Fibroblast of villous mesenchyme (primary cell): ENCODE measurements around the gene TRAPPC5. TPM values are rescaled to one million over a fixed set of nuclear protein-coding genes. Genes with fewer than 3 reads are reported as not detected.
A peak's percentile ranks its signal among the peaks of the same experiment; 100 is the strongest.

Source experiments
- DNase-seq: peaks from one replicate; pipeline ENCODE4 v3.0.0-alpha.2; 2010; ENCODE audit warnings: low read depth
- H3K4me3 ChIP-seq: 2 replicates; pipeline ENCODE4 v1.5.1; 2011; ENCODE audit warnings: low read depth, mild to moderate bottlenecking, low read length
- total RNA-seq: library from RNA; depleted of rRNA; stranded (reverse); fragments of >200 nt; gene quantifications from 2 replicates; pipeline ENCODE4 v1.2.3, GENCODE V29; 2012
- TF ChIP-seq, protein P1 (sequence below): IDR thresholded peaks from 2 replicates; pipeline ENCODE4 v1.5.1; 2012; ENCODE audit warnings: low read depth, mild to moderate bottlenecking, low read length; ENCODE audit not compliant: insufficient read depth

The TRAPPC5 gene
- total RNA-seq, 1 donor = 29.8 TPM

DNA sequence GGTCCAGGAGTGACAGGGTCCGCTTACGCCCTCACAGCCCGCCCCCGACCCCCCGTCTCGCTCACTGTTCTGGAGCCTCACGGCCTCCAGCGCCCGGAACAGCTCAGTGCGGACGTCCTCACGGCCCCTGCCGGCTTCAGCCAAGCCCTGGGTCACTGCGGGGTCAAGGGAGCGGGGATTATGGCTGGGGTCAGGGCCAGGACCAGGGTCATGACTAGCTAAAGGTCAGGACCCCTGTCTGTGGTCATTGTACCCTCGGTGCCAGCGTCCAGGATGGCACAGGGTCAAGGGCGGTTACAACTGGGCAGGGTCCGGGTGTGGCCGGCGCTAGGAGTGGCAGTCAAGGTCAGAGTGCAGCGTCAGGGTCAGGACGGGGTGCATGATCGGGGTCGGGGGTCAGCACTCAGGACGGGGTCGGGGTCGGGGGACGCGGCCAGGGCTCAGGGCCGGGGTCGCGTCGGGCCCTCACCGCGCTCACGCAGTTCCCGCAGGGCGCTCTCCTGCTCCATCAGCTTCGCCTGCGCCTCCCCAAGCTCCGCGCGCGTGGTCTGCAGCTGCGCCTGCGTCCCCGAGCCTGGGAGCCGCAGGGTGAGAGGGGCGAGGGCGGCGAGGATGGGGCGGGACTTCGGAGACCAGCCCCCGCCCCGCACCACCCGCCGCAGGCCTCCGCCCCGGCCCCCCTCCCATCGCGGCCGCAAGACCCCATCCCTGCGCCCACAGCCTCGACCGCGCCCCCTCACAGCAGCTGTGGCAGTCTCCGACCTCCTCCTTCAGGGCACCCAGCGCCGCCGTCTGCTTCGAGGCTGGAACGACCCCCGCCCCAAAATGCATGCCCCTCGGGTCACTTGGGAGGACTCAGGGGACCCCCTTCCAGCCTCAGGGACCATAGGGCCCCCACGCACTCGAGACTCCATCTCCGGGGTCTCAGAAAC, 49.9 kb downstream of the TRAPPC5 start:
- DNase-seq = no peak
- TF ChIP-seq, protein P1, sequence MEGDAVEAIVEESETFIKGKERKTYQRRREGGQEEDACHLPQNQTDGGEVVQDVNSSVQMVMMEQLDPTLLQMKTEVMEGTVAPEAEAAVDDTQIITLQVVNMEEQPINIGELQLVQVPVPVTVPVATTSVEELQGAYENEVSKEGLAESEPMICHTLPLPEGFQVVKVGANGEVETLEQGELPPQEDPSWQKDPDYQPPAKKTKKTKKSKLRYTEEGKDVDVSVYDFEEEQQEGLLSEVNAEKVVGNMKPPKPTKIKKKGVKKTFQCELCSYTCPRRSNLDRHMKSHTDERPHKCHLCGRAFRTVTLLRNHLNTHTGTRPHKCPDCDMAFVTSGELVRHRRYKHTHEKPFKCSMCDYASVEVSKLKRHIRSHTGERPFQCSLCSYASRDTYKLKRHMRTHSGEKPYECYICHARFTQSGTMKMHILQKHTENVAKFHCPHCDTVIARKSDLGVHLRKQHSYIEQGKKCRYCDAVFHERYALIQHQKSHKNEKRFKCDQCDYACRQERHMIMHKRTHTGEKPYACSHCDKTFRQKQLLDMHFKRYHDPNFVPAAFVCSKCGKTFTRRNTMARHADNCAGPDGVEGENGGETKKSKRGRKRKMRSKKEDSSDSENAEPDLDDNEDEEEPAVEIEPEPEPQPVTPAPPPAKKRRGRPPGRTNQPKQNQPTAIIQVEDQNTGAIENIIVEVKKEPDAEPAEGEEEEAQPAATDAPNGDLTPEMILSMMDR = no peak
- no peak overlapping the region for H3K4me3 ChIP-seq

DNA sequence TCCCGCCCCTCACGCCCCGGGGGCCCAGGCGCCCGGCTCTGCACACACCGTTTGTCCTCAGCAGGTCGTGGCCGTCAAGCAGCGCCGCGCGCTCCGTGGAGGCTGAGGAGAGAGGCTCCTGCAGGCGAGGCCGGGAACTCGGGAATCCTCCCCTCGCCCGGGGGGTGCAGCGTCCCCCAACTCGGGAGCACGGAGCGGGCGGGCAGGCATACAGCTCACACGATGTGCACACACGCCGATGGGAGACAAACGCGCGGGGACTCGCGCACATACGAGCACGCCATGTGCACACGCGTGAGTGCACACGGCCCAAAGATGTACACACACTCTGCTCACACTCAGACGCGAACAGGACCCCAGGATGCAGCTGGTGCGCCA, 50.6 kb downstream of the TRAPPC5 start:
- no peak for DNase-seq
- no peak overlapping the region for H3K4me3 ChIP-seq
- TF ChIP-seq, protein P1 = no peak

DNA sequence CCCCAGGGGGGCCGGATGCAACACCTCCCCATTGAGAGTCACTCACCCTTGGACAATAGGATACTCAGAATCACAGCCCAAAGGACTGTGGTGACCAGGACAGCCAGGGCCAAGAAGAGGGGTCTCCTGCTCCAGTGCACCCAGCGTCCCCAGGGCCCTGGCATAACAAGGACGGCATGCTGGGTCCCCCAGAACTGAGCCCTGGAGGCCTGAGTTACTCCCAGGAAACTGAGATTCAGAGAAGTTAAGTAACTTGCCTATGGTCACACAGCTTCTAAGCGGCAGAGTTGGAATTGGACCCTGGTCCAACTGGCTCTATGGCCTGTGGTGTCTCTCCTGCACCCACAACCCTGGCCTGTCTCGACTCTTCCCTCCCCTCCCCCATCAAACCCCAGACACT, 51.0 kb downstream of the TRAPPC5 start:
- TF ChIP-seq, protein P1 = no peak
- no peak overlapping the region for H3K4me3 ChIP-seq
- DNase-seq = no peak

DNA sequence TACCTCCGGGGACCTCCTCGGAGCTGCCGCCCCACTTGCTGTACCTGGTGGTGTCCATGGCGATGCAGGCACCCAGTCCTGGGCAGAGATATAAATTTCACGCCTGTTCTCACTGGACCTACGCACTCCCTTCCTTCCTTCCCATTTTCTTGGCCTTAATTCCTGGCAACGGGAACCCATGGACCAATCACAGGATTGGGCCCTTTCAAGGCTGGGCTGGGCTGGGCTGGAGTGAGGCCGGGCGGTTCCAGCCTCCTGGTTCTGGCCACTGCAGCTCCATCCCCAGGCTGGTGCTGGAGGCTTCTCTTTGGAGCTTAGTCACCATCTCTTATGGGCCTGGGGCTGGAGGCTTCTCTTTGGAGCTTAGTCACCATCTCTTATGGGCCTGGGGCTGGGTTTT, 51.4 kb downstream of the TRAPPC5 start, which contains the start of gene CLEC4G:
CLEC4G (minus strand) TSS at position 66 of the 400 bp plus-strand sequence; CDS start at position 58, 8 bp downstream.
- DNase-seq = no peak
- TF ChIP-seq, protein P1 = no peak

DNA sequence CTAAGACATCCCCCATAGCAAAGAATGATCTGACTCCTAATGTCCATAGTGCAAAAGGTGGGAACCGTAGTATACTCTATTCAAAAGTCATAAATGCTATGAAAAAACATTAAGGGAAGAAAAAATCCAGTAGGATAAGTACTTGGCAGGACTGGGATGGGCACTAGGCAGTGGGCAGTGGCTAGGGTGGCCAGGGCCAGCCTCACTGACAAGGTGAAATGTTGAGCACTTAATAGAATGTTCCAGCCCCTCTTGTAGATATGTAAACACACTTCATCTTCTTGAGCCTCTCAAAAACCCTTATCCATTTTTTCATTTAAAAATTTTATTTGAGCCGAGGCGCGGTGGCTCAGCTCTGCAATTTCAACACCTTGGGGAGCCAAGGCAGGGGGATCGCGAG, 52.7 kb downstream of the TRAPPC5 start:
- TF ChIP-seq, protein P1 = no peak
- no peak overlapping the region for H3K4me3 ChIP-seq
- no peak for DNase-seq

More for the DNA sequence above, 51.4 kb downstream of the TRAPPC5 start, which contains the start of gene CLEC4G:
- H3K4me3 ChIP-seq = no peak within 1 kb of the TSS

DNA sequence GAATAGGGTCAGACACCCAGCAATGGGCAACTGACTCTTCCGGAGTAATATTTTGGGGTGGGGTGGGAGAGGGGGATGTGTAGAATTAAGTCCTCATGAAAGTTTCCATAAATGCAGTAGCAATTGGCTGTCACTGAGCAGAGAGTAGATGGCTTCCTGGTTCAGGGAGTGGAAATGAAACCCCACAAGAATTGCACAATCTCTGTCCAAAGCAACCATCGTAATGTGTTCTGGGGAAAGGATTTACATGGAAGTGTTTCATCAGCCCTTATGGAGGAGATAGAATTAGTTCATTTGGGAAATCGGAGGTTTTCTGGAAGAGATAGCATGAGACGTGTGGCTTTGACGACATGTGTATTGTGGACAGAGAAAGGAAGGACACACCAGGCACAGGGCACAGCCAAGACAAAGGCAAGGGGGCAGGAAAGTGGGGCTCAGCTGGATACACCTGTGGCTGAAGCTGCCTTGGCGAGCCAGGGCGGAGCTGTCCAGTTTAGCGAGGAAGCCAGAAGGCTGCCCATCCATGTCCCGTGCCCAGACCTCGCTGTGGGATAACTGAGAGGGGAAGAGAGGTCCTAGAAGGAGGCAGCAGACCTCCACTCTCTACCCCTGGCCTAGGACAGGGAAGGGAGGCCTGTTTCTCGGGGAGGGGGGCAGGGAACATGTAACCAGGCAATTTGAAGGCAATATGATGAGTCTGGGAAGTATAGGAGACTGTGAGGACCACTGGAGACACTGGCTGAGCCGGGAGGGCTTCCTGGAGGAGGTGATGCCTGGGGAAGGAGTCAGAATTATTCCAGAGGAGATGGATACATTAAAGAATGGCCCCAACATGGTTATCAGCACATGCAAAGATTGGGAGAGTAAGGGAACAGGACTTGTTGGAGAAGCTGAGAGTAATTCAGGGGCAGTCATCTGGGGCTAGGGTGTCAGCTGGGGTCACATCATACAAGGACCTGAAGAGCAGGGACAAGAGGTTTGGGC, 53.9 kb downstream of the TRAPPC5 start:
- H3K4me3 ChIP-seq = no peak overlapping the region
- TF ChIP-seq, protein P1 = no peak
- DNase-seq = peak; percentile 54
